ENCODE results near the gene STXBP4.

DNA sequence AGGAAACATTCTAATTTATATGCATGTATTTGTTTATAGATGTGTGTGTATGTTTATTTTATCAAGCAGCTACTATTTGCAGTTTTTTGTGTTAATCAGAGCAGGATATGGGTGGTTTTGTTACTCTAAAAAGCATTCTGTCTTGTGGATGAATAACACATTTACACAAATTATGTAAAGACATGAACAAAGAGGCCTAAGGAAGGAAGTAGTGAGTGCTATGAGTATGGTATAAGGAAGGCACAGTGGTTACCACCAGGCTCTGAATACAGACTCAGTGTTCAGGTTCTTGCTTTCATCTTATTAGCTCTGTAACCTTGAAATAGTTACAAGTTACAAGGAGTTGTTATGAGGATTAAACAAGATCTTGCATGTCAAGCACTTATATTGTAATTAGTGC lies 33.9 kb downstream of the STXBP4 start:
- TF ChIP-seq, protein P1, sequence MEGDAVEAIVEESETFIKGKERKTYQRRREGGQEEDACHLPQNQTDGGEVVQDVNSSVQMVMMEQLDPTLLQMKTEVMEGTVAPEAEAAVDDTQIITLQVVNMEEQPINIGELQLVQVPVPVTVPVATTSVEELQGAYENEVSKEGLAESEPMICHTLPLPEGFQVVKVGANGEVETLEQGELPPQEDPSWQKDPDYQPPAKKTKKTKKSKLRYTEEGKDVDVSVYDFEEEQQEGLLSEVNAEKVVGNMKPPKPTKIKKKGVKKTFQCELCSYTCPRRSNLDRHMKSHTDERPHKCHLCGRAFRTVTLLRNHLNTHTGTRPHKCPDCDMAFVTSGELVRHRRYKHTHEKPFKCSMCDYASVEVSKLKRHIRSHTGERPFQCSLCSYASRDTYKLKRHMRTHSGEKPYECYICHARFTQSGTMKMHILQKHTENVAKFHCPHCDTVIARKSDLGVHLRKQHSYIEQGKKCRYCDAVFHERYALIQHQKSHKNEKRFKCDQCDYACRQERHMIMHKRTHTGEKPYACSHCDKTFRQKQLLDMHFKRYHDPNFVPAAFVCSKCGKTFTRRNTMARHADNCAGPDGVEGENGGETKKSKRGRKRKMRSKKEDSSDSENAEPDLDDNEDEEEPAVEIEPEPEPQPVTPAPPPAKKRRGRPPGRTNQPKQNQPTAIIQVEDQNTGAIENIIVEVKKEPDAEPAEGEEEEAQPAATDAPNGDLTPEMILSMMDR (IDR thresholded peaks at IDR 0.05): no peak
- TF ChIP-seq RAD21 (IDR thresholded peaks at IDR 0.05; ENCODE audit: low read length) (no peak), EP300 (IDR thresholded peaks at IDR 0.05; ENCODE audit: borderline replicate concordance in 1 of 2, low read depth in 1 of 2, low read length in 1 of 2) (no peak), POLR2AphosphoS5 (IDR thresholded peaks at IDR 0.05; ENCODE audit: low read depth, low read length) (no peak), EZH2phosphoT487 (IDR thresholded peaks at IDR 0.05; ENCODE audit: borderline replicate concordance, low read depth) (no peak), TAF1 (IDR thresholded peaks at IDR 0.05; ENCODE audit: borderline replicate concordance, low read depth, low read length) (no peak), FOSL2 (IDR thresholded peaks at IDR 0.05; ENCODE audit: borderline replicate concordance, low read depth) (no peak), SMC3 (IDR thresholded peaks at IDR 0.05; ENCODE audit: low read depth, low read length) (no peak)
- TF ChIP-seq, protein P2, sequence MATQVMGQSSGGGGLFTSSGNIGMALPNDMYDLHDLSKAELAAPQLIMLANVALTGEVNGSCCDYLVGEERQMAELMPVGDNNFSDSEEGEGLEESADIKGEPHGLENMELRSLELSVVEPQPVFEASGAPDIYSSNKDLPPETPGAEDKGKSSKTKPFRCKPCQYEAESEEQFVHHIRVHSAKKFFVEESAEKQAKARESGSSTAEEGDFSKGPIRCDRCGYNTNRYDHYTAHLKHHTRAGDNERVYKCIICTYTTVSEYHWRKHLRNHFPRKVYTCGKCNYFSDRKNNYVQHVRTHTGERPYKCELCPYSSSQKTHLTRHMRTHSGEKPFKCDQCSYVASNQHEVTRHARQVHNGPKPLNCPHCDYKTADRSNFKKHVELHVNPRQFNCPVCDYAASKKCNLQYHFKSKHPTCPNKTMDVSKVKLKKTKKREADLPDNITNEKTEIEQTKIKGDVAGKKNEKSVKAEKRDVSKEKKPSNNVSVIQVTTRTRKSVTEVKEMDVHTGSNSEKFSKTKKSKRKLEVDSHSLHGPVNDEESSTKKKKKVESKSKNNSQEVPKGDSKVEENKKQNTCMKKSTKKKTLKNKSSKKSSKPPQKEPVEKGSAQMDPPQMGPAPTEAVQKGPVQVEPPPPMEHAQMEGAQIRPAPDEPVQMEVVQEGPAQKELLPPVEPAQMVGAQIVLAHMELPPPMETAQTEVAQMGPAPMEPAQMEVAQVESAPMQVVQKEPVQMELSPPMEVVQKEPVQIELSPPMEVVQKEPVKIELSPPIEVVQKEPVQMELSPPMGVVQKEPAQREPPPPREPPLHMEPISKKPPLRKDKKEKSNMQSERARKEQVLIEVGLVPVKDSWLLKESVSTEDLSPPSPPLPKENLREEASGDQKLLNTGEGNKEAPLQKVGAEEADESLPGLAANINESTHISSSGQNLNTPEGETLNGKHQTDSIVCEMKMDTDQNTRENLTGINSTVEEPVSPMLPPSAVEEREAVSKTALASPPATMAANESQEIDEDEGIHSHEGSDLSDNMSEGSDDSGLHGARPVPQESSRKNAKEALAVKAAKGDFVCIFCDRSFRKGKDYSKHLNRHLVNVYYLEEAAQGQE (IDR thresholded peaks at IDR 0.05; ENCODE audit: low read depth, low read length): no peak
- TF ChIP-seq, protein P3, sequence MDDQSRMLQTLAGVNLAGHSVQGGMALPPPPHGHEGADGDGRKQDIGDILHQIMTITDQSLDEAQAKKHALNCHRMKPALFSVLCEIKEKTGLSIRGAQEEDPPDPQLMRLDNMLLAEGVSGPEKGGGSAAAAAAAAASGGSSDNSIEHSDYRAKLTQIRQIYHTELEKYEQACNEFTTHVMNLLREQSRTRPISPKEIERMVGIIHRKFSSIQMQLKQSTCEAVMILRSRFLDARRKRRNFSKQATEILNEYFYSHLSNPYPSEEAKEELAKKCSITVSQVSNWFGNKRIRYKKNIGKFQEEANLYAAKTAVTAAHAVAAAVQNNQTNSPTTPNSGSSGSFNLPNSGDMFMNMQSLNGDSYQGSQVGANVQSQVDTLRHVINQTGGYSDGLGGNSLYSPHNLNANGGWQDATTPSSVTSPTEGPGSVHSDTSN (IDR thresholded peaks at IDR 0.05): no peak
